Measurements from ENCODE around the gene IBTK. TPM values are rescaled to one million over a fixed set of nuclear protein-coding genes. Genes with fewer than 3 reads are reported as not detected.
"Not testable (repeated sequence)": the region's sequence is repeated elsewhere in the genome, so short reads cannot be mapped to it uniquely, and the experiment has no call there.

Gene IBTK
- polyA plus RNA-seq, 1 donor (not counting 4 experiments of a cell fraction or from before 2014, with no cell fraction given), result 27.0 TPM

DNA sequence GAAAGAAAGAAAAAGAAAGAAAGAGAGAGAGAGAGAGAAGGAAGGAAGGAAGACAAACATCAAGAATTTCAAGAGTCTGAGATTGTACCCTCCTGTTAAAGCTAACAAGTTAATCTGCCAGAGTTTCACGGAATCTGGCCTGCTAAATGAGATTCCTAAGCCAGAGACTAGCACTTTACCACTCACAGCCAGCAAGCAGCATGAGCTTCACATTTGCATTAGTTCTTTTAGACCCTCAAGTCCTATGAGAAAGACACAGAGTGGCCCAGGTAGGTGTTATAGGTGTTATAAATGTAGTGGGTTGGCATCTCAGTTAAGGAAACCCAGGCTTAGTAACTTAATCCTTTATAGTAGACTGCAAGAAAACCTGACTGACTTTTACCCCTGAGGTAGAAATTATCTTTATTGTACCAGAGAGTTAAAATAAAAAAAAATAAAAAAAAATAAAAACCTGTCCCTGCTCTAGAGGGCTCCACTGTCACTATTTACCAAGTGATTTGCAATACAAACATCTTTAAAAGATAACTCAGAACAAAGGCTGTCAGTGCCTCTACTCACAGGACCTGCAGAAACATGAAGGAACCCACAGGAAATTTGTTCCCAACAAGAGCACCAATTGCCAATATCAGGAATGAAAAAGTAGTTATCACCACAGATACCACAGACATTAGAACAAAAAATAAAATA, 9.7 kb upstream of the IBTK start:
- TF ChIP-seq, protein P1, sequence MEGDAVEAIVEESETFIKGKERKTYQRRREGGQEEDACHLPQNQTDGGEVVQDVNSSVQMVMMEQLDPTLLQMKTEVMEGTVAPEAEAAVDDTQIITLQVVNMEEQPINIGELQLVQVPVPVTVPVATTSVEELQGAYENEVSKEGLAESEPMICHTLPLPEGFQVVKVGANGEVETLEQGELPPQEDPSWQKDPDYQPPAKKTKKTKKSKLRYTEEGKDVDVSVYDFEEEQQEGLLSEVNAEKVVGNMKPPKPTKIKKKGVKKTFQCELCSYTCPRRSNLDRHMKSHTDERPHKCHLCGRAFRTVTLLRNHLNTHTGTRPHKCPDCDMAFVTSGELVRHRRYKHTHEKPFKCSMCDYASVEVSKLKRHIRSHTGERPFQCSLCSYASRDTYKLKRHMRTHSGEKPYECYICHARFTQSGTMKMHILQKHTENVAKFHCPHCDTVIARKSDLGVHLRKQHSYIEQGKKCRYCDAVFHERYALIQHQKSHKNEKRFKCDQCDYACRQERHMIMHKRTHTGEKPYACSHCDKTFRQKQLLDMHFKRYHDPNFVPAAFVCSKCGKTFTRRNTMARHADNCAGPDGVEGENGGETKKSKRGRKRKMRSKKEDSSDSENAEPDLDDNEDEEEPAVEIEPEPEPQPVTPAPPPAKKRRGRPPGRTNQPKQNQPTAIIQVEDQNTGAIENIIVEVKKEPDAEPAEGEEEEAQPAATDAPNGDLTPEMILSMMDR (optimal IDR thresholded peaks at IDR 0.05 in 1 of 3, IDR thresholded peaks at IDR 0.05 in 1 of 3, conservative IDR thresholded peaks at IDR 0.05 in 1 of 3; ENCODE audit: extremely low read depth in 1 of 3, insufficient read depth in 2 of 3, low read length in 3 of 3), result no peak
- no peak for TF ChIP-seq EZH2 (IDR thresholded peaks at IDR 0.05; ENCODE audit: low read length)
- dilution Hi-C loops (cut with MboI; ENCODE audit: extremely low pct_ligation_motif_present, low sequenced_read_pairs), result no loop called here
- DNase-seq (ENCODE audit: low read depth, low spot score), result no peak
- H3K79me2 ChIP-seq (ENCODE audit: control insufficient read depth, insufficient read depth, low read length), result no peaks in the 10 kb centered on the region
- H3K4me1 ChIP-seq (ENCODE audit: control insufficient read depth, extremely low read depth, insufficient read depth, low read length), result peaks cover 13% of the 10 kb centered on the region
- H2AFZ ChIP-seq (ENCODE audit: control insufficient read depth, low read length), result no peak overlapping the region
- no peaks in the 10 kb centered on the region for H3K9me3 ChIP-seq (ENCODE audit: control insufficient read depth, low read depth, low read length)
- no peaks in the 10 kb centered on the region for H4K20me1 ChIP-seq (ENCODE audit: control insufficient read depth, extremely low read depth, insufficient read depth, low read length)
- no peaks in the 10 kb centered on the region for H3K27me3 ChIP-seq (ENCODE audit: control insufficient read depth, extremely low read depth, insufficient read depth, low read length)
- H3K27ac ChIP-seq (ENCODE audit: control insufficient read depth, insufficient read depth, low read length), result no peak overlapping the region
- no peak overlapping the region for H3K4me3 ChIP-seq (ENCODE audit: control insufficient read depth in 2 of 3, extremely low read depth in 1 of 3, insufficient read depth in 2 of 3, low read depth in 1 of 3, low read length in 3 of 3)
- FAIRE-seq, result no peak
- H3K4me2 ChIP-seq (ENCODE audit: control insufficient read depth, extremely low read depth, insufficient read depth, low read depth, low read length), result no peak overlapping the region
- no peaks in the 10 kb centered on the region for H3K9me1 ChIP-seq (ENCODE audit: control insufficient read depth, extremely low read depth, insufficient read depth, low read length)
- H3K36me3 ChIP-seq (ENCODE audit: control insufficient read depth in 2 of 2, extremely low read depth in 1 of 2, insufficient read depth in 2 of 2, low read length in 2 of 2), result no peaks in the 10 kb centered on the region
- no peak overlapping the region for H3K9ac ChIP-seq (ENCODE audit: control insufficient read depth, extremely low read depth, insufficient read depth, low read length)

DNA sequence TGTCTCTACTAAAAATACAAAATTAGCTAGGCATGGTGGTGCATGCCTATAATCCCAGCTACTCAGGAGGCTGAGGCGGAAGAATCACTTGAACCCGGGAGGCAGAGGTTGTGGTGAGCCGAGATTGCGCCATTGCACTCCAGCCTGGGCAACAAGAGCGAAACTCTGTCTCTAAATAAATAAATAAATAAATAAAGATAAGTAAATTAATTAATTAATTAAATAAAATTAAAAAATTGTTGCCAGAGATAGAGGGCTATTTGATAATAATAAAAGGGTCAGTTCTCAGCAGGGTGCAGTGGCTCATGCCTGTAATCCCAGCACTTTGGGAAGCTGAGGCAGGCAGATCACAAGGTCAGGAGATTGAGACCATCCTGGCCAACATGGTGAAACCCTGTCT, 7.2 kb upstream of the IBTK start:
- H3K4me3 ChIP-seq (ENCODE audit: control insufficient read depth in 2 of 3, extremely low read depth in 1 of 3, insufficient read depth in 2 of 3, low read depth in 1 of 3, low read length in 3 of 3); dilution Hi-C loops (cut with MboI; ENCODE audit: extremely low pct_ligation_motif_present, low sequenced_read_pairs); FAIRE-seq; H3K36me3 ChIP-seq (ENCODE audit: control insufficient read depth in 2 of 2, extremely low read depth in 1 of 2, insufficient read depth in 2 of 2, low read length in 2 of 2); H4K20me1 ChIP-seq (ENCODE audit: control insufficient read depth, extremely low read depth, insufficient read depth, low read length); H3K27ac ChIP-seq (ENCODE audit: control insufficient read depth, insufficient read depth, low read length); H3K9ac ChIP-seq (ENCODE audit: control insufficient read depth, extremely low read depth, insufficient read depth, low read length); H3K9me3 ChIP-seq (ENCODE audit: control insufficient read depth, low read depth, low read length); H3K79me2 ChIP-seq (ENCODE audit: control insufficient read depth, insufficient read depth, low read length); H3K4me2 ChIP-seq (ENCODE audit: control insufficient read depth, extremely low read depth, insufficient read depth, low read depth, low read length); H2AFZ ChIP-seq (ENCODE audit: control insufficient read depth, low read length); H3K9me1 ChIP-seq (ENCODE audit: control insufficient read depth, extremely low read depth, insufficient read depth, low read length); DNase-seq (ENCODE audit: low read depth, low spot score); H3K27me3 ChIP-seq (ENCODE audit: control insufficient read depth, extremely low read depth, insufficient read depth, low read length); H3K4me1 ChIP-seq (ENCODE audit: control insufficient read depth, extremely low read depth, insufficient read depth, low read length): not testable (repeated sequence)

DNA sequence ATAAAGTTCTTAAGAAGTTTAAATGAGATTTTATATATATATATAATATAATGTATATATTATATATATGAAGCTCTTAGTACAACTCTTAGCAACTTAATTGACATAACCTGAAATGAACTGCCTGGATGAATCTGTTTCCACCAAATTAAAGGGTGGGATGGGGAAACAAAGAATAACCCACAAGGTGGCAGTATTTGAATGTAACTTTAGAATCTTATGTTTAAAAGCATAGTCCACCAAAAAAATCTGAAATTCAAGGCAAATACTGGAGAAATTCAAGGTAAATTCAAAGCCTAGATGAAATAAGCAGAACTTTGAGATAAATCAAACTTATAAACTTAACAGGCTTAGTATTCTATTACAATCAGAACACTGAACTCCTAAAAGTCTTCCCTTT, 4.4 kb upstream of the IBTK start:
- H2AFZ ChIP-seq (ENCODE audit: control insufficient read depth, low read length), result no peak overlapping the region
- no peaks in the 10 kb centered on the region for H3K36me3 ChIP-seq (ENCODE audit: control insufficient read depth in 2 of 2, extremely low read depth in 1 of 2, insufficient read depth in 2 of 2, low read length in 2 of 2)
- H3K9ac ChIP-seq (ENCODE audit: control insufficient read depth, extremely low read depth, insufficient read depth, low read length), result no peak overlapping the region
- FAIRE-seq (no peak), DNase-seq (ENCODE audit: low read depth, low spot score) (no peak)
- no peak overlapping the region for H3K4me3 ChIP-seq (ENCODE audit: control insufficient read depth in 2 of 3, extremely low read depth in 1 of 3, insufficient read depth in 2 of 3, low read depth in 1 of 3, low read length in 3 of 3)
- no peaks in the 10 kb centered on the region for H4K20me1 ChIP-seq (ENCODE audit: control insufficient read depth, extremely low read depth, insufficient read depth, low read length)
- no peaks in the 10 kb centered on the region for H3K9me1 ChIP-seq (ENCODE audit: control insufficient read depth, extremely low read depth, insufficient read depth, low read length)
- H3K27ac ChIP-seq (ENCODE audit: control insufficient read depth, insufficient read depth, low read length), result no peak overlapping the region
- H3K27me3 ChIP-seq (ENCODE audit: control insufficient read depth, extremely low read depth, insufficient read depth, low read length), result no peaks in the 10 kb centered on the region
- no peaks in the 10 kb centered on the region for H3K9me3 ChIP-seq (ENCODE audit: control insufficient read depth, low read depth, low read length)
- peaks cover 7% of the 10 kb centered on the region for H3K4me1 ChIP-seq (ENCODE audit: control insufficient read depth, extremely low read depth, insufficient read depth, low read length)
- no peak for TF ChIP-seq EZH2 (IDR thresholded peaks at IDR 0.05; ENCODE audit: low read length)
- TF ChIP-seq, protein P1 (optimal IDR thresholded peaks at IDR 0.05 in 1 of 3, IDR thresholded peaks at IDR 0.05 in 1 of 3, conservative IDR thresholded peaks at IDR 0.05 in 1 of 3; ENCODE audit: extremely low read depth in 1 of 3, insufficient read depth in 2 of 3, low read length in 3 of 3), result peak in 2 of 3 experiments; percentile 22 to 37
- peaks cover 5% of the 10 kb centered on the region for H3K79me2 ChIP-seq (ENCODE audit: control insufficient read depth, insufficient read depth, low read length)
- dilution Hi-C loops (cut with MboI; ENCODE audit: extremely low pct_ligation_motif_present, low sequenced_read_pairs), result no loop called here
- H3K4me2 ChIP-seq (ENCODE audit: control insufficient read depth, extremely low read depth, insufficient read depth, low read depth, low read length), result no peak overlapping the region
